Measurements from ENCODE around the gene SMPD4. TPM values are rescaled to one million over a fixed set of nuclear protein-coding genes. Genes with fewer than 3 reads are reported as not detected.
"Not testable (repeated sequence)": the region's sequence is repeated elsewhere in the genome, so short reads cannot be mapped to it uniquely, and the experiment has no call there.

SMPD4 gene
- total RNA-seq, 2 experiments from 2014 or later = 65.8 to 69.4 TPM

DNA sequence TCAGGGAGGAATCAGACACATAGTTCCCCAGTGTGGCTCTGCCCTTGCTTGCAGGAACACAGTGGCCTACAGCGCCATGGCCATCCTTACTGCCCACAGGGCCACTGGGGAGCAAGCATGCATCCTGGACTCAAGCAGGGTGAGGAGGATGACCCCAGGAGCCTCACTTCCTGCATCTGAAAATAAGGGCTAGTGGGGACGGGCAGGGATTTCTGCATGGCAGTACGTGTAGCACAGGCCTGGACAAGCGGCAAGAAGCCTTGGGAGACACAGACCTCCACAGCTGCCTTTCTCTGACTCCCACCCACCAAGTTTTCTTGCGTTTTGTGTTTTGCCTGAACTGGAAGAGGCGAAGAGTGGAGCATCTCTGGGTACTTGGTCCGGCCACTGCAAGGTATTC lies 18.9 kb downstream of the SMPD4 start:
- H3K4me1 Mint-ChIP-seq (ENCODE audit: low read depth); H3K27me3 Mint-ChIP-seq; POLR2A ChIA-PET; H3K27ac Mint-ChIP-seq; H3K9me3 Mint-ChIP-seq; DNase-seq; CTCF ChIA-PET; intact Hi-C loops (cut with micrococcal nuclease); H3K4me3 Mint-ChIP-seq: not testable (repeated sequence)
- peaks cover 31% of the 10 kb centered on the region for H3K36me3 Mint-ChIP-seq

DNA sequence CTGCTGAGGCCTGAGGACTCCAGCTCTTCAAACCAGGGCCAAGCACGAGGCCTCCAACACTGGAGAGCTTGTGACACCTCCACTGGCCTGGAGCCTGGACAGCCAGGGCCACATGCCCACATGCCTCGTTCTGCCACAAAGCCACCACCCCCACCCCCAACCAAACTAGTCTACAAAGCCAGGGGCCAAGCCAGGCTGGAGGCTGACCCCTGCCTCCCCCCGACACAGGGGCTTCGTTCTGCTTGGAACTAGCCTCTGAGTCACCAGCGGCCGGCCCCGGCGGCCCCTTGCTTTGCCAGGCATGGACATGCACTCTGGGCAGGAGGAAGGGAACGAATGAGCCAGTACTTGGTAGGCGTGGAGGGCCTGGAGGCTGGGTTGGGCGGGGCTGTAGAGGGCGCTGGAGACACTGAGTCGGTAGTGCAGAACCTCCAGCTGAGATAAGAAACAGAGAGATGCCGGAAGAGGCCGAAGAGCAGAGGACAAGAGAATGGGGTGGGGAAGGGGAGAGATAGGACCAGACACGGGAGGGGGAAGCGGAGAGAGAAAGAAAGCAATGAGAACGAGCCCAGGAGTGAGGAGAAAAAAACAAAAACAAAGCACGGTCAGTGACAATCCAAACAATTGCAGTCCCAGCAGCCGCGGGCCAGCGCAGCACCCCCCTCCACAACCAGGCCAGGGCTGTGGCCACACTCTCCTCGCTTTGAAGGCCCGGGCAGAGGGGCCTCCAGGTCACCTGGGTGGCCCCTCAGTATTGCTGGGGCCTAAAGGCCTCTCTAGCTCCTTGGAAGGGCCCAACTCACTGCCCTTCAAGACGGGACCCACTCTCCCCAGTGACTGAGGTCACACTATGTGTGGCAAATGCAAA lies 20.3 kb downstream of the SMPD4 start:
- POLR2A ChIA-PET; DNase-seq; H3K27me3 Mint-ChIP-seq; H3K4me3 Mint-ChIP-seq; H3K27ac Mint-ChIP-seq; H3K4me1 Mint-ChIP-seq (ENCODE audit: low read depth); intact Hi-C loops (cut with micrococcal nuclease); H3K9me3 Mint-ChIP-seq; CTCF ChIA-PET: not testable (repeated sequence)
- peaks cover 21% of the 10 kb centered on the region for H3K36me3 Mint-ChIP-seq

DNA sequence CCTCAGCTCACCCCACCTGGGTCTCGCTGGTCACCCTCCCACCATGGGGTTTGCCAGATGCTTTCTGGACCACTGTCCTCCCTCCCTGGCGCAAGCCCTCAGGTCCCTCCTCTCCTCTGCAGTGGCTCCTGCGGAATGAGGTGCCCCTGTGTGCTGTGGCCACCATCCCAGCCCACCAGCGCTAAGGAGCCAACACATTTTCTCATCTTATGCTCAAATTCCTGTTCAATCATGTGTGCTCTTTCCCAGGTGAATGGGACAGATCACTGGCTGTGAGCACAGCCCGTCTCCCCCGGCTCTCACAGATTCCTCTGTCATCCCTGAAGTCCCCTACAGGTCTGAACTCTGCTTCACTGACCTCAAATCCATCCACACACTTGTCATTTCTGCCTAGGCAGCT lies 21.3 kb downstream of the SMPD4 start:
- CTCF ChIA-PET = no interaction called here
- POLR2A ChIA-PET = no interaction called here
- DNase-seq = no peak
- Mint-ChIP-seq H3K36me3 (peaks cover 15% of the 10 kb centered on the region), H3K9me3 (no peaks in the 10 kb centered on the region), H3K27ac (no peak overlapping the region), H3K4me1 (ENCODE audit: low read depth) (no peaks in the 10 kb centered on the region), H3K4me3 (no peak overlapping the region), H3K27me3 (no peaks in the 10 kb centered on the region)
- intact Hi-C loops (cut with micrococcal nuclease) = no loop called here

- H3K4me1 Mint-ChIP-seq (ENCODE audit: low read depth); H3K9me3 Mint-ChIP-seq; H3K27me3 Mint-ChIP-seq; DNase-seq; POLR2A ChIA-PET; CTCF ChIA-PET; intact Hi-C loops (cut with micrococcal nuclease); H3K4me3 Mint-ChIP-seq; H3K27ac Mint-ChIP-seq: not testable (repeated sequence)
- peaks cover 12% of the 10 kb centered on the region for H3K36me3 Mint-ChIP-seq
Observed at GRCh38 chr2:130159376-130159775, 22.0 kb downstream of the SMPD4 start.

GRCh38 chr2:130158631-130159030 lies 22.8 kb downstream of the SMPD4 start:
- no peak overlapping the region for H3K4me3 Mint-ChIP-seq
- ChIA-PET CTCF (no interaction called here), POLR2A (no interaction called here)
- no peaks in the 10 kb centered on the region for H3K27me3 Mint-ChIP-seq
- no peak for DNase-seq
- no peaks in the 10 kb centered on the region for H3K9me3 Mint-ChIP-seq
- no peaks in the 10 kb centered on the region for H3K4me1 Mint-ChIP-seq (ENCODE audit: low read depth)
- H3K36me3 Mint-ChIP-seq = peaks cover 5% of the 10 kb centered on the region
- no peak overlapping the region for H3K27ac Mint-ChIP-seq
- intact Hi-C loops (cut with micrococcal nuclease) = no loop called here

DNA sequence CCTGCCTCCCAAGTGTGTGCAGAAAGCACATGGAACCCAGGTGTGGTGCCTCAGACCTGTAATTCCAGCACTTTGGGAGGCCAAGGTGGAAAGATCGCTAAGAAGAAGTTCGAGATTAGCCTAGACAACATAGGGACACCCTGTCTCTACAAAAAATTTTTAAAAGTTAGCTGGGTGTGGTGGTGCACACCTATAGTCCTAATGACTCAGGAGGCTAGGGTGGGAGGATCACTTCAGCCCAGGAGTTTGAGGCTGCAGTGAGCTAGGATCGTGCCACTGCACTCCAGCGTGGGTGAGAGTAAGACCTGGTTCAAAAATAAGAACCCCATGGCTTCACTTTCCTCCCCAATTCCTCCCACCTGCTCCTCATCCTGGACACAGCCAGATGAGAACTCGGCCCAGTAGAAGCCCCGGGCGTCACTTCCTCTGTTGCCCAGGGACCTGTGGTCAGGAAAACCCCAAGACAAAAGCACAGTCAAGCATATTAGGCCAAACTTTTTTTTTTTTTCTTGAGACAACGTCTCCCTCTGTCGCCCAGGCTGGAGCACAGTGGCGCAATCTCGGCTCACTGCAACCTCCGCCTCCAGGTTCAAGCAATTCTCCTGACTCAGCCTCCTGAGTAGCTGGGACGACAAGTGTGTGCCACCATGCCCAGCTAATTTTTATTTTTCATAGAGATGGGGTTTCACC lies 23.4 kb downstream of the SMPD4 start:
- H3K9me3 Mint-ChIP-seq; H3K4me3 Mint-ChIP-seq; intact Hi-C loops (cut with micrococcal nuclease); H3K4me1 Mint-ChIP-seq (ENCODE audit: low read depth); POLR2A ChIA-PET; CTCF ChIA-PET; H3K27me3 Mint-ChIP-seq; H3K36me3 Mint-ChIP-seq: not testable (repeated sequence)
- DNase-seq = peak; percentile 34
- peak overlapping the region; percentile 51 for H3K27ac Mint-ChIP-seq

DNA sequence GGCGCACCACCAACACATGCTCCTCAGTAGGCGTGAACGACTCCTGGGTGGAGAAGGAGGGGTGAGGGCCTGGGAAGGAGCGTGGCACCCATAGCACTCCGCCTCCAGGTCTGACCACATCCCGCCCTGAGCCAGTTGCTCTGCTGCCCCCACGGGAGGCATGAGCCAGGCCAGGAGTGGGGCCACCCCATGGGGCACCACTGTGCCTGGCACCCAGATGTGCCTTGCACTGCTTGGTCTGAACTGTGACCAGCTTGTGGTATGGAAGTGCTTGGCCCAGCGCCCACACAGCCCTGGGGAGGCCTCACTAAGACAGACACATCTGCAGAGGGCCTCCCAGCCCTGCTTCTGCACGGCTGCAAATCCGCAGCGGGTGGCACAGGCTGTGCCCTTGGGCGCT lies 24.0 kb downstream of the SMPD4 start:
- H3K36me3 Mint-ChIP-seq; H3K9me3 Mint-ChIP-seq; H3K4me1 Mint-ChIP-seq (ENCODE audit: low read depth); DNase-seq; POLR2A ChIA-PET; H3K27me3 Mint-ChIP-seq; CTCF ChIA-PET; H3K4me3 Mint-ChIP-seq; H3K27ac Mint-ChIP-seq; intact Hi-C loops (cut with micrococcal nuclease): not testable (repeated sequence)

- POLR2A ChIA-PET = no interaction called here
- H3K27me3 Mint-ChIP-seq = no peaks in the 10 kb centered on the region
- CTCF ChIA-PET = interaction anchor here (1.0 to 1.2 kb wide), 2 partner anchors 23 to 176 kb away, joined by 5 read pairs; no protein-coding TSS in a partner anchor
Observed at GRCh38 chr2:130156624-130157004, 24.8 kb downstream of the SMPD4 start.

GRCh38 chr2:130155956-130156623 lies 25.3 kb downstream of the SMPD4 start:
- H3K4me3 Mint-ChIP-seq; H3K27me3 Mint-ChIP-seq; H3K9me3 Mint-ChIP-seq; H3K27ac Mint-ChIP-seq; H3K36me3 Mint-ChIP-seq; H3K4me1 Mint-ChIP-seq (ENCODE audit: low read depth); POLR2A ChIA-PET; intact Hi-C loops (cut with micrococcal nuclease); DNase-seq: not testable (repeated sequence)
- CTCF ChIA-PET = interaction anchor here (0.8 to 1.2 kb wide), 3 partner anchors 24 to 177 kb away, joined by 4 to 5 read pairs (median 5); no protein-coding TSS in a partner anchor

More at GRCh38 chr2:130156624-130157004, 24.8 kb downstream of the SMPD4 start:
- H3K4me3 Mint-ChIP-seq = no peak overlapping the region
- DNase-seq = no peak
- no peaks in the 10 kb centered on the region for H3K4me1 Mint-ChIP-seq (ENCODE audit: low read depth)
- H3K36me3 Mint-ChIP-seq = peaks cover 3% of the 10 kb centered on the region
- intact Hi-C loops (cut with micrococcal nuclease) = no loop called here
- H3K9me3 Mint-ChIP-seq = no peaks in the 10 kb centered on the region
- H3K27ac Mint-ChIP-seq = no peak overlapping the region

DNA sequence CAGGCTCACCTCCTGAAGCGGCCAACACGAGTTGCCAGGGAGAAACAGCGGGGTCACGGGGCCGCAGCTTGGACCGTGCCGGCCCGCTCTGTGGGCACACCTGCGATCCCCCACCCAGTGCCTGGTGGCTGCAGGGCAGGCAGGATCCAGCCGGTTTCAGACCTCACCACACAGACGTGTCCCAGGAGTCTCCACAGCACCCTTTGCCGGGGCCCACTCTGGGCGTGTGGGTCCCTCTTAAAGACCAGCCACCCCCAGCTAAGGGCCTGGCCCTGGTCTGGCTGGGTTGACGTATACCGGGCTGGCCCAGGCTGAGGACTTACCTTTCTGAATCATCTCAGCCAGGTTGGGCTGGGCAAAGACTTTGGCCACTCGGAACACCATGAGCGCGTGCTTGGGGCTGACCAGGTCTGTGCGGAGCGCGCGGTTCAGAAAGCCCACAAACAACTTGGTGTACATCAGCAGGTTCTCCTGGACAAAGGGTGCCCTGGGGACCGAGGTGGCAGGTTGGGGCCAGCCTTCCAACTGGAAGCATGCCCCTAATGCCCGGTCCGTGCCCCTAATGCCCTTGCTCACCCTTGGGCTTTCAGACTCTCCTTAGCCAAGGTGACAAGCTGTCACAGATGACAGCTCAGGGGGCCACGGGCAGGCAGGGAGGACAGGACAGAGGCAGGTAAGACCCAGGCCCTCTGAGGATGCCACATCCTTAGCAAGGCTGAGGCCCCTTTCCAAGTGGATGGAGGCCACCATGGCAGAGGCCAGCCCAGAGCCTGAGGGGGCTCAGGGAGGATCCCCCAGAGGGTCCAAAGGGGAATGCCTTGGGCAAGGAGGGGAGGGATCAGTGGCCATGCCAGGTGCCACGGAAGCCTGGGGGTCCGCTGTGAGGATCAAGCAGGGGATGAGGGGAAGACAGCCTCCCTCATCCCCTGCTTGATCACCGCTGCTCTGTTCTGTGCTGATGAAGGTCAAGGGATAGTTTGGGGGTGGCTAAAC lies 26.3 kb downstream of the SMPD4 start:
- POLR2A ChIA-PET = no interaction called here
- no peak for DNase-seq
- intact Hi-C loops (cut with micrococcal nuclease) = no loop called here
- CTCF ChIA-PET = interaction anchor here (0.8 to 1.2 kb wide), 3 partner anchors 25 to 178 kb away, joined by 4 to 5 read pairs (median 5); no protein-coding TSS in a partner anchor
- H3K27me3 Mint-ChIP-seq = no peaks in the 10 kb centered on the region
- H3K4me3 Mint-ChIP-seq = no peak overlapping the region
- no peaks in the 10 kb centered on the region for H3K9me3 Mint-ChIP-seq
- H3K36me3 Mint-ChIP-seq = peaks cover 3% of the 10 kb centered on the region
- H3K27ac Mint-ChIP-seq = no peak overlapping the region
- no peaks in the 10 kb centered on the region for H3K4me1 Mint-ChIP-seq (ENCODE audit: low read depth)

DNA sequence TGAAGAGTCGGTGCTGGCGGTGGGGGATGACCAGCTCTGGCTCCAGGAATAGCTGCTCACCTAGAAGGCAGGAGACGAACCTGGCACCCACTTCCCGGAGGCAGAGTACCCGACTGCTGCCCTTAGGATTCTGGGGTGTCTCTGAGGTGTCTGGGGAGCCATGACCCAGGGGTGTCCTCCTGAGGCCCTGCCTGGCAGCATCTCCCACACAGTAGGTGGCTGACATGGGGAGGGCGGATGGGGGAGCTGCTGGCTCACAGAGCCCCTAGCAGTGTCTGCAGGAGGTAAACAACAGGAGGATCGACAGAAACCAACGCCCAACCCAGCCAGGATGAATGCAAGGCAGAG lies 27.0 kb downstream of the SMPD4 start:
- intact Hi-C loops (cut with micrococcal nuclease); H3K9me3 Mint-ChIP-seq; H3K27ac Mint-ChIP-seq; H3K27me3 Mint-ChIP-seq; H3K4me3 Mint-ChIP-seq; H3K4me1 Mint-ChIP-seq (ENCODE audit: low read depth); DNase-seq; H3K36me3 Mint-ChIP-seq; CTCF ChIA-PET; POLR2A ChIA-PET: not testable (repeated sequence)
